DND-41 (cell line): Measurements from ENCODE around the gene UBASH3B.

Experiments used
- ATAC-seq: fragments of 200-7000 bp; cut with Tn5 transposase; 3 replicates; pipeline ENCODE4 v1.9.1; 2021; ENCODE audit warnings: low read depth; ENCODE audit not compliant: insufficient read depth
- DNase-seq: peaks from one replicate; pipeline ENCODE4 v3.0.0-alpha.2; 2020
- H2AFZ ChIP-seq: 2 replicates; pipeline ENCODE4 v1.6.0; 2012; ENCODE audit warnings: low read depth, low read length
- H3K27ac ChIP-seq: 2 replicates; pipeline ENCODE4 v1.5.1; 2012; ENCODE audit warnings: low read length, inconsistent platforms
- H3K27me3 ChIP-seq: fragments of 200-600 bp; sonication (generic); 2 replicates; pipeline ENCODE4 v1.6.0; 2012; ENCODE audit warnings: low read length, mild to moderate bottlenecking, inconsistent platforms; ENCODE audit not compliant: insufficient read depth, poor library complexity
- H3K36me3 ChIP-seq: 2 replicates; pipeline ENCODE4 v1.5.1; 2012; ENCODE audit warnings: low read length, inconsistent platforms; ENCODE audit not compliant: insufficient read depth
- H3K4me1 ChIP-seq: 2 replicates; pipeline ENCODE4 v1.5.1; 2012; ENCODE audit warnings: mild to moderate bottlenecking, low read length; ENCODE audit not compliant: insufficient read depth
- H3K4me2 ChIP-seq: 2 replicates; pipeline ENCODE4 v1.6.0; 2012; ENCODE audit warnings: mild to moderate bottlenecking, moderate library complexity, low read length, inconsistent platforms; ENCODE audit not compliant: insufficient read depth
- H3K4me3 ChIP-seq, 2 experiments: fragments of 200-600 bp in 1 of 2; shearing (Covaris generic) in 1 of 2; 2 replicates each; pipeline ENCODE4 v1.5.1; 2012 to 2016; ENCODE audit warnings: inconsistent platforms in 2 of 2, low read length in 2 of 2, mild to moderate bottlenecking in 2 of 2, low read depth in 1 of 2, moderate library complexity in 1 of 2
- H3K79me2 ChIP-seq: 2 replicates; pipeline ENCODE4 v1.6.0; 2012; ENCODE audit warnings: low read length, inconsistent platforms; ENCODE audit not compliant: insufficient read depth
- H3K9ac ChIP-seq: 2 replicates; pipeline ENCODE4 v1.6.0; 2012; ENCODE audit warnings: low read depth, mild to moderate bottlenecking, inconsistent platforms, low read length, moderate library complexity
- H3K9me3 ChIP-seq: 2 replicates; pipeline ENCODE4 v1.5.1; 2012; ENCODE audit warnings: low read length, moderate library complexity, mild to moderate bottlenecking, inconsistent platforms; ENCODE audit not compliant: insufficient read depth, severe bottlenecking
- H4K20me1 ChIP-seq: 2 replicates; pipeline ENCODE4 v1.6.0; 2012; ENCODE audit warnings: low read length; ENCODE audit not compliant: insufficient read depth
- CTCF ChIP-seq: IDR thresholded peaks from 2 replicates; pipeline ENCODE4 v1.5.1; 2012; ENCODE audit warnings: borderline replicate concordance, low read length, moderate library complexity, mild to moderate bottlenecking; ENCODE audit not compliant: poor library complexity, severe bottlenecking; ENCODE audit errors: extremely low read depth
- EZH2 ChIP-seq: IDR thresholded peaks from 3 replicates; pipeline ENCODE4 v1.6.1; 2012; ENCODE audit warnings: borderline replicate concordance, low read depth, mild to moderate bottlenecking, moderate library complexity, low read length, inconsistent platforms; ENCODE audit not compliant: severe bottlenecking

Gene UBASH3B

GRCh38 chr11:122645847-122646246, 9.7 kb upstream of the UBASH3B start:
- Histone ChIP-seq H3K4me3 (no peak overlapping the region), H3K4me1 (no peaks in the 10 kb centered on the region), H3K9me3 (no peaks in the 10 kb centered on the region), H3K79me2 (no peaks in the 10 kb centered on the region), H3K9ac (no peak overlapping the region), H3K27me3 (no peaks in the 10 kb centered on the region), H4K20me1 (no peaks in the 10 kb centered on the region), H3K27ac (no peak overlapping the region), H3K36me3 (no peaks in the 10 kb centered on the region), H3K4me2 (no peak overlapping the region), H2AFZ (no peak overlapping the region)
- DNase-seq: no peak
- TF ChIP-seq CTCF (no peak), EZH2 (no peak)
- ATAC-seq: no peak

DNA sequence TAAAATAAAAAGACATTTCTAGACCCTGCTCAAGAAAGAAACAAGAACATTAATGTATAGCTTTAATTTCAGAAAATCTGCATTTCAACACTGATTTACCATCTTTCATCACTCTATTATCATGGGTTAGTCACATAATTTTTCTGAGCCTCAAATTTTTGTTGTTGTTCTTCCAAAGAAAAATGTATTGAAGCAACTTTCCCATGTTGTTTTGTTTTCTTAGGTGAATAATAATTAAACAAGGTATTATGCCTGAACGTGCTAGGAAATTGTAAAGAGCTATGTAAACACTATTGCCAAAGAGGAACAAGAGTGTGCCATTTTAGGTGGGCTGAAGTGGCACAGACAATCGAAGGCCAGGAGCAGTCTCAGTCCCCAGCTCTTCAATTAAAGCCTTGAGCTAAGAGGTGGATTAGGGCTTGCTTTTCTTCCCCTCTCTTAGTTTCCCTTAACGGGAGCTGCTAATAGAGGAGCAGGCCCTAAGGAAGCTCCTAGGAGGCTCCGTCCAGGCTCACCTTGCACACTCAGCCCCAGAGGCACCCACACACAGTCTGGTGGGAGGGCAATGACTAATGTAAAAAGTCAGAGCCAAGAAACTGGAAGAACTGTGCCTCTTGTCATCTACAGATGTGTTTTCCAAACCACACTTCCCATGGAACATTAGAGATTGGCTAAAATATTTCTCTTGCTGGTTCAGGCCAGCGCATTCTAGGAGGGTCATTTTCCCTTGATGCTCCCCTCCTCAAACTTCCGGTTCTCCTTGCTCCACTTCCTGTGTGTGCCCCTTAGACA, 8.8 kb upstream of the UBASH3B start:
- TF ChIP-seq CTCF: no peak
- DNase-seq: no peak
- Histone ChIP-seq H3K4me3 (no peak overlapping the region), H3K27me3 (no peaks in the 10 kb centered on the region), H3K4me1 (no peaks in the 10 kb centered on the region), H4K20me1 (no peaks in the 10 kb centered on the region), H3K9ac (no peak overlapping the region), H3K9me3 (no peaks in the 10 kb centered on the region), H3K79me2 (no peaks in the 10 kb centered on the region), H2AFZ (0 out of 2 replicates have a peak overlapping the region, but pooled peaks have one; percentile 8), H3K36me3 (no peaks in the 10 kb centered on the region), H3K4me2 (no peak overlapping the region), H3K27ac (no peak overlapping the region)
- ATAC-seq: no peak

GRCh38 chr11:122647736-122648275, 7.7 kb upstream of the UBASH3B start:
- no peak for ATAC-seq
- H4K20me1 ChIP-seq: no peaks in the 10 kb centered on the region
- no peak for TF ChIP-seq CTCF
- no peak for TF ChIP-seq EZH2
- no peaks in the 10 kb centered on the region for H3K79me2 ChIP-seq
- H3K9ac ChIP-seq: no peak overlapping the region
- no peak overlapping the region for H3K27ac ChIP-seq
- no peaks in the 10 kb centered on the region for H3K9me3 ChIP-seq
- no peaks in the 10 kb centered on the region for H3K4me1 ChIP-seq
- H2AFZ ChIP-seq: no peak overlapping the region
- no peak overlapping the region for H3K4me2 ChIP-seq
- no peaks in the 10 kb centered on the region for H3K27me3 ChIP-seq
- no peak for DNase-seq
- H3K4me3 ChIP-seq: no peak overlapping the region
- no peaks in the 10 kb centered on the region for H3K36me3 ChIP-seq
